Stimulated activated CD4-positive, alpha-beta T cell treated with anti-CD3 and anti-CD28 coated beads, Interleukin-12 subunit alpha, Interleukin-12 subunit beta, amount 100 ng/mL, for 4 hours (primary cell): ENCODE results near the gene BMERB1.
"Not testable (repeated sequence)": the region's sequence is repeated elsewhere in the genome, so short reads cannot be mapped to it uniquely, and the experiment has no call there.

ENCODE experiments used
- DNase-seq: peaks from one replicate; pipeline ENCODE4 v3.0.0-alpha.2; 2020

BMERB1 gene

DNA sequence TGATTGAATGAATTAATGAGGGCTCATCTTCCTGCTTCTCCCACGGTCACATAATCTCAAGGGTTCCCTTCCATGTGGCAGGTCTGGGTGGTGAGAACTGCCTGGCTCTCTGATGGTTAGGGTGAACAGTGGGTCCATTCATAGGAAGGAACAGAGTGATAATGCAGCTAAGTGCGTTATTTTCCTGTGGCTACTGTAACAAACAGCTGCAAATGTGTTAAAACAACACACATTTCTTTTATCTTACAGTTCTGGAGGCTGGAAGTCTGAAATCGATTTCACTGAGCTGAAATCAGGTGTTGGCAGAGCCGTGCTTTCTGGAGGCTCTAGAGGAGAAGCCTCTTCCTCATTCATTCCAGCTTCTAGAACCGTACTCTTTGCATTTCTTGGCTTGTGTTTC, 95.3 kb downstream of the BMERB1 start:
- no peak for DNase-seq

DNA sequence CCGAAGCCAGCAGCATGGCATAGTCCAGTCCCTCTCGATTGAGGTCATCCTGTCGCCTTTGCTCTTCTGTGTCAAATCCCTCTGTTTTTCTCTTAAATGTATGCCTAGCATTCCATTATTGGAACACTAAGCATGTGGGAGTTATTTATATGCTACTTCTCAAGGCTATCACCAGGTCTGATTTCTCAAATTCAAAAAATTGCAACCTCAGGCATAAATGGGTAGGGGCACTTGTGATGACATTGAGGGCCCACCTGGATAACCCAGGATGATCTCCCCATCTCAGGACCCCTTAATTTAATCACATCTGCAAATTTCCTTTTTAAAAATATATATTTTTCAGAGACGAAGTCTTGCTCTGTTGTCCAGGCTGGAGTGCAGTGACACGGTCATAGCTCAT, 95.7 kb downstream of the BMERB1 start:
- DNase-seq: no peak

DNA sequence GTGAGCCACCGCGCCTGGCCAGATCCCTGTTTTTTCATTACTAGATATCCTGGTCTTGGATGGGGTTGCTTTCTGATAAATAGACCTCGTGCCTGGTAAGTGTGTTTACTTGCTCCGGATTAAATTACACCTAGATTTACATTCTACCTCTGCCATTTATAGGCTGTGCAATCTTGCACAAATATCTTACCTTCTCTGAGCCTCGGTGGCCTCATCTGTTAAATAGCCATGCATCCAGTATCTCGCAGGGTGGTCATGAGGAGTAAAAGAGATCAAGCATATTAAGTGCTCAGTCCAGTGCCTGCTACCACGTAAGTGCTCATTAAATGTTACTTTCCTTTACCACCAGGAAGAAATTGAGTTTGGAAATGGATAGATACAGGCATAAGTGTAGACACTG, 98.4 kb downstream of the BMERB1 start:
- no peak for DNase-seq

DNA sequence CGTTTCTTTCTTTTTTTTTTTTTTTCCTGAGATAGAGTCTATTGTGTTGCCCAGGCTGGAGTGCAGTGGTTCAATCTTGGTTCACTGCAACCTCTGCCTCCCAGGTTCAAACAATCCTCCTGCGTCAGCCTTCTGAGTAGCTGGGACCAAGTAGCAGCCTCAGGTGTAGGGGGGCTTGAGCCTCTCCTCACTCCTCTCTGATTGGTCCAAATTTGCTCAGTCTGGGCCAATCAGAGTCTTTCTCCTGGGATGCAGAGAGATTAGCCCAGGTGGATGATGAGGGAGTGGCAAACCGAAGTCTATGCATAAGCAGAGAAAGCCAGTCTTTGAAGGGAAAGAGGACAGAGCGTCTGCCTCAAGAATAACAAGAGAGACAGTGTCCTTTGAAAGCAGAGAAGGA, 99.0 kb downstream of the BMERB1 start:
- no peak for DNase-seq

DNA sequence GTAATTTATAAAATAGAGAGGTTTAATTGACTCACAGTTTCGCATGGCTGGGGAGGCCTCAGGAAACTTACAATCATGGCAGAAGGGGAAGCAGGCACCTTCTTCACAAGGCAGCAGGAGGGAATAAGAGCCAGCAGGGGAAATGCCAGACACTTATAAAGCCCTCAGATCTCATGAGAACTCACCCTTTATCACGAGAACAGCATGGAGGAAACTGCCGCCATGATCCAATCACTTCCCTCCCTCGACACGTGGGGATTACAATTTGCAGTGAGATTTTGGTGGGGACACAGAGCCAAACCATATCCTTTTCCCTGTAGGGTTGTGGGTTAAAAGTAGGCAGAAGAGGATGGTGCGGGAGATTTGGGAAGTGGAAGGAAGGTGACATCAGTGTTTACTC, 101.4 kb downstream of the BMERB1 start:
- DNase-seq: no peak

DNA sequence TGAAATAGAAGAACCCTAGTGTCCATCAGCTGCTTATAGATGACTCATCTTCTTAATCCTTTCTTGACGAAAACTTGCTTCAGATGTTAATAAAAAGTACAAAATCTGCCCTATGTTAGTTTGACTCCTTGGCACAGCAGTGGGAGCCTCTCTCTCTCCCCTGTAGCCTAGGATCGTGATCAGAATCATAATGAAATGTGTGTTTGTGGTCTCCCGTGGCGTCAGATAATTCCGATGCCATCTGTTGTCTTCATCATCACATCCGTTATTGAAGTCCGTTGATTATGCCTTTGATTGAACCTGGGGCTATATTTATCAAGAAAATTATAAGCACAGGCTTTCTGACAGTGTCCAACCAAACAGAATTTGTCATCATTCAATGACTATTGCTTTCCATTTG, 102.5 kb downstream of the BMERB1 start:
- DNase-seq: no peak

DNA sequence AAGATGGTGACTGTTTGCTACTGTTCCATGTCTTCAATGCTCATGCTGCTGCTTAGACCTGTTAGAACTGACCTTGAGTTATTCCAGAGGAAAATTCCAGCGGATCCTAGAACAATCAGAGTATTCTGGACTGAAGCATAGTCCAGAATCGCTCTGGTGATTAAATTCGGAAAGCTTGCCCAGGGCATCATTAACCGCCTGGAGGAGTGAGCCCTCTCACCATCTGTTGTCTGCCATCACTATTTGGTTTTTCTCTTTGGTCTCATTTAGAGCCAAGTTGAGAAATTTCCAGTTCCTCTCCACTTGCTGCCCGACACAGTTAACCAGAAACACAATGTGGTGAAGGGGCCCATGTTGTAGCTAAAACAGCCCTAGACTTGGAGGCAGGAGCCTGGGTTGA, 104.1 kb downstream of the BMERB1 start:
- no peak for DNase-seq

DNA sequence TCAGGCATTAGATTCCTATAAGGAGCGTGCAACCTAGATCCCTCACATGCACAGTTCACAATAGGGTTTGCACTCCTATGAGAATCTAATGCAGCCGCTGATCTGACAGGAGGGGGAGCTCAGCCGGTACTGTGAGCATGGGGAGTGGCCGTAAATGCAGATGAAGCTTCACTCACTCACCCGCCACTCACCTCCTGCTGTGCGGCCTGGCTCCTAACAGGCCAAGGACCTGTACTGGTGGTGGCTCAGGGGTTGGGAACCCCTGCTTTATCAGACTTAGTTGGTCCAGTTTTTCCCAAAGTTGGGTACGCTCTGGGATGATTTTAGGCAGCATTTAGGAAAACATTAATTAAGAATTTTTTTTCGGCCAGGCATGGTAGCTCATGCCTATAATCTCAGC, 104.8 kb downstream of the BMERB1 start:
- DNase-seq: no peak

DNA sequence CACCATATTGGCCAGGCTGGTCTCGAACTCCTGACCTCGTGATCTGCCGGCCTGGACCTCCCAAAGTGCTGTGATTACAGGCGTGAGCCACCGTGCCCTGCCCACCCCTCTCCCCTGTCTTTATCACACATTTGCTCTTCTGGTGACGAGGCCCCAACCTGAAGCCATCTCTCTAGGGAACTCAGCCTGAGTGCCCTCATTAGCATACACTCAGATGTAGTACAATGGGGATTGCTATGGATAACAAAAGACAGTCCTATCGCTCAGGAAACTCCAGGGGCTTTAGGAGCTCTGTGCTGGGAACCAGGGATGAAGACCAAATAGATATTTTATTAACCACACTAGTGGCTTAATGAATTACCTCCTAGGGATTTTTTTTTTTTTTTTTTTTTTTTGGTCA, 107.9 kb downstream of the BMERB1 start:
- DNase-seq: no peak

DNA sequence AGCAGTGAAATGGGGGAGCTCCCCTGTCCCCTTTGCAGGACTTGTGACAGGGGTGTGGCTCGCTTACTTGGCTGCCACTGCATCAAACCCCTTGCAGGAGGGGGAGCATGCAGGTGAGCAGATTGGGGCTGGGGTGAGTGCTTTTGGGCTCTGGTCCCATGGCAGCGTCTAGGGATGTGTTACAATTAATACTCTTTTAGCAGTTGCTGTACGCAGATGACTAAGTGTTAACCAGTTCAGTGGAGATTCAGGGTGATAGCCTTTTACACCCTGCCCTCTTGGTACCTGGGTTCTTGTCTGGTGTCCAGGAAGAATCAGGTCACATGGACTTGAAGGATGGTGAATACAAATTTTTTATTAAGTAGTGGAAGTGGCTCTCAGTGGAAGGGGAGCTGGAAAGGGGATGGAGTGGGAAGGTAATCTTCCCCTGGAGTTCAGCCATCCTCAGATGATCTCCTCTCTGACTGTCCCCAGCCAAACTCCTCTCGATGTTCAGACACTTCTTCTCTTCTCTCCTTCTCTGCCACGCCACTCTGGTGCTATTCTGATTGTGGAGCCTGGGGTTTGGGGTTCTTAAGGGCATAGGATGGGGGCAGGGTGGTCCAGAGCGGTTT, 108.5 kb downstream of the BMERB1 start:
- no peak for DNase-seq

DNA sequence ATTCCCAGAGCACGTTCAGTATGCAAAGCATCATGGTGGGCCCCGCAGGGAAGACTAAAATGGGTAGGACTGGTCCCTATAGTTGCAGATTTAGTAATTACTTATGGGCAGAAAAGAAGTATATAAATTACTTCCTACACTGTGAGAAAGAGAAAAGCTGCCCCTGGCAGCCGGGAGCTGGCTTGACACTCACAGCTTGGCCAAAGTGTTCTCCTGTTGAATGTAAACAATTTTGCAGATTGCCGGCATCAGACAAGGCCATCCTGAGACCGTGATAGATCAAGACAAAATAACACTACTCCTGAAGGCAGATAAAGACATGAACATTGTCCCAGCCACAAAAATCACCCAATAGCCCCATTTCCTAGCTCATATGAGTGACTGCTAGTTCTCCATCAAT, 110.0 kb downstream of the BMERB1 start:
- no peak for DNase-seq

DNA sequence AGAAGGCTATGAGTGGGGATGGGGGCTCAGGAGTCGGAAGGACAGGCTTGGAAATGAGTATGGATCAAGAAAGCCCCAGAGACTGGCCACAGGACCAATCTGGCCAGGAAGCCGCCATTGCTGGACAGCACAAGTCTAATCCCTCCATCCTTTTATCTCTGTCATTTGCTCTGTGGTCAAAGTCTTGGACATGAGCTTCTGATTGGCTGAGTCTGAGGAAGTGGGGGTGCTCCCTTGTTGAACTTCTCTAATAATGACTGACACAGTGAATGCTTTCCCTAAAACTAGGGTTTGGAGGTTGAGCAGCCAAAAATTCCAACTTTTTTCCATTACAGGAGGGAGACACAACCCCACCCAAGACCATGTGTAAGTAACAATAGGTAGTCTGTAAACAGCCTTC, 111.2 kb downstream of the BMERB1 start:
- no peak for DNase-seq

DNA sequence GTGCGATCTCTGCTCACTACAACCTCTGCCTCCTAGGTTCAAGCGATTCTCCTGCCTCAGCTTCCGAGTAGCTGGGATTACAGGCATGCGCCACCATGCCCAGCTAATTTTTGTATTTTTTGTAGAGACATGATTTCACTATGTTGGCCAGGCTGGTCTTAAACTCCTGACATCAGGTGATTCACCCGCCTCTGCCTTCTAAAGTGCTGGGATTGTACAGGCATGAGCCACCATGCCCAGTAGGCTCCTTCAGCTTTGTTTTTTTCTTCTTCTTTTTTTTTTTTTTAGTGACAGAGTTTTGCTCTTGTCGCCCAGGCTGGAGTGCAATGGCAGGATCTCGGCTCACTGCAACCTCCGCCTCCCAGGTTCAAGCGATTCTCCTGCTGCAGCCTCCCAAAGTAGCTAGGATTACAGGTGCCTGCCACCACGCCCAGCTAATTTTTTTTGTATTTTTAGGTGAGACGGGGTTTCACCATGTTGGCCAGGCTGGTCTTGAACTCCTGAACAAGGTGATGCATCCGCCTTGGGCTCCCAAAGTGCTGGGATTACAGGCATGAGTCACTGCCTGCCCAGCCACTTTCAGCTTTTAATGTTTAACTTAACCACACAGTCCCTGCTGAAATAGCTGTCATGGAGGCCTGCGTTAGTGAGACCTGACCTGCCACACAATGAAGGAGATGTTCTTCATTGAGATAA, 112.8 kb downstream of the BMERB1 start:
- DNase-seq: not testable (repeated sequence)

DNA sequence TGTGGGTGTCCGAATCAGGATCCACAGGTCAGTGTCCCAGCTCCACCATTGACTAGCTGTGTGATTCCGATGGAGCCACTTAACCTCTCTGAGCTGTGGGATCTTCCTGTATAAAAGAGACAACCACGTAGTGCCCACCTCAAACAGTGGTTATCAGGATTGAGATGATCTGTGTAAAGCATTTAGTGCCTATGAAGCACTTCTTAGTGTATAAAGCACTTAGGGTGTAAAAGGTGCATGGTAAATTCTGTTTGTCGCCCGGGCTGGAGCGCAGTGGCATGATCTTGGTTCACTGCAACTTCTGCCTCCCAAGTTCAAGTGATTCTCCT, 113.3 kb downstream of the BMERB1 start:
- DNase-seq: no peak

DNA sequence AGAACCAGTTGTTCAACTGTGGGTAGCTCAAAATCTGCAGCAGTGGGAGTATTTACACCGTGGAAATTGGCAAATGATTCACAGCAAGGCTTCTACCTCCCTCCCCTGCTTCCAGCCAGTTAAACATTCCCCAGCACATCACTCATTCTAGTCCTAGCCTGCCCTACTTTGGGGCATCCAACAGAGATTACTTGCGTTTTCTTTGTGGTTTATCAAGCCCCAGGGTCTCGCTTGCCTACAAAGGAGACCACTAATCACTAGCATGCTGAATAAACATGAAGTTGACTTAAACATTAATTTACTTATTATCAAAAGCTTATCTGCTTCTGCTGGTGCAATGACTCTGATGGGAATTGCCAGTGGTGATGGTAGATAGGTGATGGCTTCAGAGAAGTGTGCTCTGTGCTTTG, 114.1 kb downstream of the BMERB1 start:
- DNase-seq: no peak

DNA sequence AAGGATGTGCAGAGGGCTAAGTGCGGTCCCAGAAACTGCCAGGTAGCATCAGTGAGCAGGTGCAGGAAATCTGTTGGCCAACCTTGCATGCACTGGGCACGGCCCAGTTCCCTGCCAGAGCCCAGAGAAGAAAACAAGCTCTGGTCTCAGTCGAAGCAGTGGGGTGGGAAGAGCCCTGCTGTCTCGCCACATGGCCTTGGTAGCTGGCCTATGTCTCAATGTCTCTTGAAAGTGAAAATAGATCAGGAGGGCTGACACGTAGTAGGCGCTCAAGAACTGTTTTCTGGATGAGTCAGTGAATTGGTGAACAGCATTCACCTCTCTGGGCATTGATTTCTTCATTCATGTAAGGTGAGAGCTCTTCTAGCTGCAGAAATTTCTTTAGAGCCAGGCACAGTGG, 118.1 kb downstream of the BMERB1 start:
- no peak for DNase-seq

DNA sequence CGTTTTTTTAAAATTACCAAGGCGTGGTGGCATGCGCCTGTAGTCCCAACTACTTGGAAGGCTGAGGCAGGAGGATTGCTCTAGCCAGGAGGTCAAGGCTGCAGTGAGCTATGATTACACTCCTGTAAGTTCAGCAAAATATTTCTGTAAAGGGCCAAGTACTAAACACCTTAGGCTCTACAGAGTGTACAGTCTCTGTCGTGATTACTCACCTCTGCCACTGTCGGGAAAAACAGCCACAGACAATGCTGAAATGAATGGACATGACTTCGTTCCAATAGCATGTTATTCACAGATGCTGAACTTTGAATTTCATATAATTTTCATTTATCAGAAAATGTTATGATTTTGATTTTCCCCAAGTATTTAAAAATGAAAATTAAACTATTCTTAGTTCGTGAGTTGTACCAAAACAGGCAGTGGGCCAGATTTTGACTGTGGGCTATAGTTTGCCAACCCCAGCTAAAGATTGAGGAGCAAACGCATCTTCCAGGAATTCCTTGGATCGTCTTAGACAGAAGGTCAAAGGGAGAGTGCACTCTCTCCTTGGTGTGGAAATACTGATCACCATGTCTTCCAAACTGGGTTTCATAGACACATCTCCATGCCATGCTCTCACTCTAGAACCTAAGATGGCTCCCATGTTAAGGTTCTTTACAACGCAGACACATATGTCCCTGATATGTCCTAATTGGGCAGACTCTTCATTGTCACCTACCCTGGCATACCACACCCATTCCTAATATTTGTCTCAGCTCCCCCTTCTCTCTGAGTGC, 119.1 kb downstream of the BMERB1 start:
- no peak for DNase-seq

DNA sequence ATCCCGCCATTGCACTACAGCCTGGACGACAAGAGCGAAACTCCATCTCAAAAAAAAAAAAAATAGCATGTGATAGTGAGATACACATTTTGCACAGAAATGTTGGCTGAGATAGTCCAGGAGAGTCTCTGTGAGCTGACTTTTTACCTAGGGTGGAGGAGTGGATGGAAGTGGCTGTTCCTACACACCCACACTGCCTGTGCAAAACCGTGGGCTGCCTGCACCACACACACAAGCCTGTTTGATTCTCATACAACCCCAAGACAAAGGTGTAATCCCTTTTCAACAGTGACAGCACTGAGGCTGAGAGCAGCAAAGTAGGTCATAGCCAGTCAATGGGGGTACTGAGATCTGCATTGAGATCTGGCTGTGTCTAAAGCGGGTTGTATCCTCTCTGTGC, 121.7 kb downstream of the BMERB1 start:
- no peak for DNase-seq

DNA sequence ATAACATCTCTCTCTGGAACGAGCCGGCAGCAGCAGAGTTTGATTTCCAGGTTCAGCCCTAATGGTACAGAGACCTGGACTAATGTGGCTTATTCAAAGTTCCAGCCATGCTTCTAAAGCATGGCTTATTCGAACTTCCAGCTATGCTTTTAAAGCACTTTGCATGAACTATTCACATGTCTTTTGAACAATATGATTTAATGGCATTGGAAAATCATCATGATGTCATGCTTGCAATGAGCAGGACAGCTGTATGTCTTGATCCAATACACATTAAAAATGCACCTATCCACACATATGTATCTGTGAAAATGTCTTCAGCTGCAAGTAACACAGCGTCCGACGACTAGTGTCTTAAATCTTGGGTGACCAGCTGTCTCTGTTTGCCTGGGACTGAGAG, 122.9 kb downstream of the BMERB1 start:
- DNase-seq: no peak

DNA sequence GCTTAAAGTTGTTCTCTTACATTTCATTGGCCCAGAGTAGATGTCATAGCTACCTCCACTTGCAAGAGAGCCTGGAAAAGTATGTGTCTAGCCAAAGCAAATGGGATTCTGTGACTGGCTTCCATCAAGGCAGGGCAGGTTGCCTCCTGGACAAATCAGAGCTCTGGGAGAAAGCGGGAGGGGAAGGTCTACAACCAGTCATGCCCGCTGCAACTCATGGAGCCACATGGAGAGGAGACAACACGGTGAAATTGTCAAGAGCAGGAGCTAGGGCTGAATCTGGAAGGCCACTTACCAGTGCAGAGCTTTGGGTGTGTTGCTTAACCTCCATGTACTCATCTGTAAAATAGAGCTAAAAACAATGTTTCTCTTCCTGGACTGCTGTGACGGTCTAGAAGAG, 124.8 kb downstream of the BMERB1 start:
- DNase-seq: no peak

DNA sequence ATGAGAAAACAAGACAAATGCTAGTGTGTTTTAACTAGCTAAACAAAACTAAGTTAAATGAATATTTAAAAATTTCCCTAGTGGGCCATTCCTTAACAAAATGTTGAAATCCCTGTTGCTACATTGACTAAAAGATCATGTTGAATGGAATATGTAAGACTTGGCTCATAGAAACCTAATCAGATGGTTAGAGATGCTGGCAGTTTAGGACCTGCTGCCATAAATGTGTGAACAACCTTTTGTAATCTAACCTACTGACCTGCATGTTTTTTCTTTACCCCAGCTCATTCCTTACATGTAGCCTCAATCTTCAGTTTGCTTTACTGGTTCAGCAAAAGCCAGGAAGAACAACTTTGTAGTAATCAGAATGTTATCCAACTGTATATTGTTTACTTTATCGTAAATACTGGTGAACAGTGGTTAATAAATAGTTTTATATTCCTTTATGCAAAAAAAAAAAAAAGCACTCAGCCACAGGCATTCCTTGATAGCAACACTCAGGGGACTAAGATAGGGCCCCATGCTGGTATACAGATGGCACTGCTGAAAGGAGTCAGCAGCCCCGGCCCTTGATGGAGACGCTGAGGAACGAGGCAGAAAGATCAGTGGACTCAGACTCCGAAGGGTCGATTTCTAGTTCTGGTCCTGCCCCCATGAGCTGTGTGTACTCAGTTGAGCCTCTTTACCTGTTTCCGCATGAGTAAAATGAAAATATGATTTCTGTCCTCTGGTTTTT, 130.4 kb downstream of the BMERB1 start:
- no peak for DNase-seq

DNA sequence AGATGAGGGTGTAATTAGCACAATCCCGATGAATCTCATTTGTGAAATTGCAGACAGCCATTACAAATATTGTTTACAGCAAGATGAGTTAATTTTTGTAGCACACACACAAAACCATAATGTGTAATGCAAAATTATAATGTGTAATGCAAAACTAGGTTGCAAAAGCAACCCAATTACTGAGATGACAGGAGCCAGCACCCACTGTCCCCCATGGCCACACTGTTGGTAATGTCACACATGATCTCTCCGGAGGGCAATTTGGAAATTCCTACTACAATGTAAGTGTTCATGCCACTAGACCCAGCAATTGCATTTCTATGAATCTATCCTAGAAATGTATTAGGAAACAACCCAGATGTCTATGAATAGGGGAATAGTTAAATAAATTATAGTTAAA, 131.7 kb downstream of the BMERB1 start:
- no peak for DNase-seq

DNA sequence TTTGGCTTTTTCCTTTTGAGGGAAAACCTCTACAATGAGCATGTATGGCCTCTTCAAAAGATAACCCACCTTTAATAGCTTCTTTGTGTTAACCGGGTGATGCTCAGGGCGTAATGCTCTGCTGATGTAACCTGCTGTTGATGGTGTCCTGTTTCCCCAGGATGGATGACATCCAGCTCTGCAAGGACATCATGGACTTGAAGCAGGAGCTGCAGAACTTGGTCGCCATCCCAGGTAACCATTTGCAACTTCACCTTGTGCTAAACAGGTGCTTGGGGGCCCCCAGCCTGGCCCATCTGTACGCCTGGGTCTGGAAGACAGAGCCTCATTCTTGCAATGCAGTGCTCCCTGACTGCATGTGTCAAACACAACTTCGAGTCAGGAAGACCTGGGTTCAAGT, 133.4 kb downstream of the BMERB1 start:
- no peak for DNase-seq

DNA sequence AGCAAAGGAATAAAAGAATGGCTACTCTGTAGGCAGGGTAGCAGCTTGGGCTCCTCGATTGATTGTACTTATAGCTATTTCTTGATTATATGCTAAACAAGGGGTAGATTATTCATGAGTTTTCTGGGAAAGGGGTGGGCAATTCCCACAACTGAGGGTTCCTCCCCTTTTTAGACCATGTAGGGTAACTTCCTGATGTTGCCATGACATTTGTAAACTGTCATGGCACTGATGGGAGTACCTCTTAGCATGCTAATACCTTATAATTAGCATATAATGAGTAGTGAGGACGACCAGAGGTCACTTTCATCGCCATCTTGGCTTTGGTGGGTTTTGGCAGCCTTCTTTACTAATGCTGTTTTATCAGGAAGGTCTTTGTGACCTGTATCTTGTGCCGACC, 136.3 kb downstream of the BMERB1 start:
- DNase-seq: not testable (repeated sequence)
